ENCODE measurements around the gene LRBA. TPM values are rescaled to one million over a fixed set of nuclear protein-coding genes. Genes with fewer than 3 reads are reported as not detected.

Gene LRBA
- total and polyA plus RNA-seq, 2 donors (not counting 3 experiments of a cell fraction or from before 2014, with no cell fraction given) = 18.0 to 35.1 TPM

DNA sequence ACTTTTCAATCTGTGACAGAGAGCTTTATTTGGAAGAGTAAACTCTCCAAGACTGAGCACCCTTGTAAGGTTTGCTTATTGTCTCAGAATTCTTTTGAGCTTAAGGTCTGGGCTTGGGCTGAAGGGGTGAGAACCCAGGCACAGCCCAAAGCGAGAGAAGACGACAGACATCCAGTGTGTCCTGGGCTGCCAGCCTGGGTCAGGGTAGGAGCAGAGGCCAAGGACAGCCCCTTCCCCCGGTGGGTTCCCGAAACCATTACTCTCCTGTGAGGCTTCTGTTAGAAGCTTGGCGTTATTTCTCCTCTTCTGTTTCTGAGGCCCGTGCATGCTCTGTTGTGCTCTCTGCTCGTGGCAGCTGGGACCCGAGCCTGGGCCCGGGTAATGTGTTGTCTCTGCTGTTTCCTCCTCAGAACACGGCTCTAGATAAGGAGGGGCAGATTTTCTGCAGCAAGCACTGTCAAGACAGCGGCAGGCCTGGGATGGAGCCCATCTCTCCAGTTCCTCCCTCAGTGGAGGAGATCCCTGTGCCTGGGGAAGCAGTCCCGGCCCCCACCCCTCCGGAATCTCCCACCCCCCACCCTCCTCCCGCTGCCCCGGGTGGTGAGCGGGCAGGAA is 759.4 kb downstream of the LRBA start:
- Histone ChIP-seq H4K20me1 (replicated peaks; ENCODE audit: control insufficient read depth, extremely low read depth, insufficient read depth, low read length) (no peaks in the 10 kb centered on the region), H3K4me3 (replicated peaks in 1 of 3; ENCODE audit: insufficient read depth in 1 of 3, low read depth in 1 of 3, low read length in 3 of 3) (no peak overlapping the region), H3K27ac (ENCODE audit: insufficient read depth, low read depth, low read length) (no peak overlapping the region), H3K79me2 (ENCODE audit: control insufficient read depth, insufficient read depth, low read length) (no peaks in the 10 kb centered on the region), H3K27me3 (ENCODE audit: control insufficient read depth in 2 of 2, insufficient read depth in 2 of 2, low read length in 2 of 2) (no peaks in the 10 kb centered on the region), H3K9me1 (replicated peaks; ENCODE audit: control insufficient read depth, extremely low read depth, insufficient read depth, low read length) (no peaks in the 10 kb centered on the region), H2AFZ (ENCODE audit: low read depth, low read length) (no peak overlapping the region), H3K36me3 (ENCODE audit: control insufficient read depth in 2 of 2, extremely low read depth in 1 of 2, insufficient read depth in 2 of 2, low read length in 2 of 2) (no peaks in the 10 kb centered on the region), H3K4me1 (ENCODE audit: control insufficient read depth, extremely low read depth, insufficient read depth, low read length) (peaks cover 4% of the 10 kb centered on the region), H3K4me2 (ENCODE audit: insufficient read depth, low read length) (no peak overlapping the region), H3K9ac (replicated peaks; ENCODE audit: extremely low read depth, insufficient read depth, low read length) (no peak overlapping the region), H3K9me3 (replicated peaks; ENCODE audit: control insufficient read depth, insufficient read depth, low read length) (no peaks in the 10 kb centered on the region)
- no peak for FAIRE-seq
- intact Hi-C loops (cut with micrococcal nuclease) = no loop called here
- no TSS peak for BruUV-seq (replicated peaks)
- CTCF ChIA-PET = interaction anchor here (1.0 to 1.5 kb wide), 4 partner anchors 11 to 611 kb away, joined by 3 to 7 read pairs (median 4); no protein-coding TSS in a partner anchor
- TF ChIP-seq JUN (IDR thresholded peaks at IDR 0.05; ENCODE audit: borderline replicate concordance, insufficient read depth, insufficient read length, low read depth) (no peak), GATA2 (IDR thresholded peaks at IDR 0.05; ENCODE audit: insufficient read depth, insufficient read length, low read depth, low read length) (no peak), EZH2 (IDR thresholded peaks at IDR 0.05; ENCODE audit: borderline replicate concordance, low read depth, low read length, severe bottlenecking) (no peak), MYC (IDR thresholded peaks at IDR 0.05; ENCODE audit: low read depth, low read length) (no peak)
- TF ChIP-seq, protein P1, sequence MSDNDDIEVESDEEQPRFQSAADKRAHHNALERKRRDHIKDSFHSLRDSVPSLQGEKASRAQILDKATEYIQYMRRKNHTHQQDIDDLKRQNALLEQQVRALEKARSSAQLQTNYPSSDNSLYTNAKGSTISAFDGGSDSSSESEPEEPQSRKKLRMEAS (IDR thresholded peaks at IDR 0.05; ENCODE audit: insufficient read depth, insufficient read length) = no peak
- TF ChIP-seq, protein P2, sequence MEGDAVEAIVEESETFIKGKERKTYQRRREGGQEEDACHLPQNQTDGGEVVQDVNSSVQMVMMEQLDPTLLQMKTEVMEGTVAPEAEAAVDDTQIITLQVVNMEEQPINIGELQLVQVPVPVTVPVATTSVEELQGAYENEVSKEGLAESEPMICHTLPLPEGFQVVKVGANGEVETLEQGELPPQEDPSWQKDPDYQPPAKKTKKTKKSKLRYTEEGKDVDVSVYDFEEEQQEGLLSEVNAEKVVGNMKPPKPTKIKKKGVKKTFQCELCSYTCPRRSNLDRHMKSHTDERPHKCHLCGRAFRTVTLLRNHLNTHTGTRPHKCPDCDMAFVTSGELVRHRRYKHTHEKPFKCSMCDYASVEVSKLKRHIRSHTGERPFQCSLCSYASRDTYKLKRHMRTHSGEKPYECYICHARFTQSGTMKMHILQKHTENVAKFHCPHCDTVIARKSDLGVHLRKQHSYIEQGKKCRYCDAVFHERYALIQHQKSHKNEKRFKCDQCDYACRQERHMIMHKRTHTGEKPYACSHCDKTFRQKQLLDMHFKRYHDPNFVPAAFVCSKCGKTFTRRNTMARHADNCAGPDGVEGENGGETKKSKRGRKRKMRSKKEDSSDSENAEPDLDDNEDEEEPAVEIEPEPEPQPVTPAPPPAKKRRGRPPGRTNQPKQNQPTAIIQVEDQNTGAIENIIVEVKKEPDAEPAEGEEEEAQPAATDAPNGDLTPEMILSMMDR (IDR thresholded peaks at IDR 0.05; ENCODE audit: extremely low read depth in 1 of 2, insufficient read depth in 1 of 2, low read depth in 1 of 2, low read length in 2 of 2) = no peak
- no peak for DNase-seq (ENCODE audit: low read depth, low spot score)
- dilution Hi-C loops (cut with MboI; ENCODE audit: extremely low pct_ligation_motif_present, low sequenced_read_pairs) = no loop called here
- POLR2A ChIA-PET = no interaction called here
